Glutamatergic neuron (in vitro differentiated cells): ENCODE data around the gene AHI1. TPM values are rescaled to one million over a fixed set of nuclear protein-coding genes. Genes with fewer than 3 reads are reported as not detected.
A peak's percentile ranks its signal among the peaks of the same experiment; 100 is the strongest.

Source experiments
- DNase-seq: peaks from one replicate; pipeline ENCODE4 v3.0.0; 2022
- H3K27ac Mint-ChIP-seq: one replicate; pipeline ENCODE4 v1.8.0; 2020; ENCODE audit warnings: mild to moderate bottlenecking, mixed read lengths, inconsistent platforms; ENCODE audit not compliant: unreplicated experiment
- H3K27me3 Mint-ChIP-seq: one replicate; pipeline ENCODE4 v1.8.0; 2020; ENCODE audit warnings: mild to moderate bottlenecking, moderate library complexity, mixed read lengths, inconsistent platforms; ENCODE audit not compliant: unreplicated experiment
- H3K36me3 Mint-ChIP-seq: one replicate; pipeline ENCODE4 v1.8.0; 2020; ENCODE audit warnings: mild to moderate bottlenecking, mixed read lengths, inconsistent platforms; ENCODE audit not compliant: unreplicated experiment
- H3K4me1 Mint-ChIP-seq: one replicate; pipeline ENCODE4 v1.8.0; 2020; ENCODE audit warnings: mild to moderate bottlenecking, low read depth, mixed read lengths, inconsistent platforms; ENCODE audit not compliant: unreplicated experiment
- H3K4me3 Mint-ChIP-seq: one replicate; pipeline ENCODE4 v1.8.0; 2020; ENCODE audit warnings: mild to moderate bottlenecking, mixed read lengths, inconsistent platforms; ENCODE audit not compliant: unreplicated experiment
- H3K9me3 Mint-ChIP-seq: one replicate; pipeline ENCODE4 v1.8.0; 2020; ENCODE audit warnings: mild to moderate bottlenecking, moderate library complexity, mixed read lengths, inconsistent platforms; ENCODE audit not compliant: unreplicated experiment
- total RNA-seq: library from RNA; stranded (reverse); fragmentation: NEBNext Ultra II Directional; extraction: Animal tissue kit (Norgen Biotek cat#: 25700); gene quantifications from one replicate; pipeline ENCODE4 v1.2.1, GENCODE V29; 2021; ENCODE audit not compliant: unreplicated experiment
- TF ChIP-seq, protein P1 (sequence below): fragments of 200-600 bp; sonication (generic); IDR thresholded peaks from one replicate; pipeline ENCODE4 v1.5.0; 2021; ENCODE audit not compliant: partially characterized antibody, unreplicated experiment

The AHI1 gene
- total RNA-seq, 1 donor from 2014 or later, result 11.1 TPM

DNA sequence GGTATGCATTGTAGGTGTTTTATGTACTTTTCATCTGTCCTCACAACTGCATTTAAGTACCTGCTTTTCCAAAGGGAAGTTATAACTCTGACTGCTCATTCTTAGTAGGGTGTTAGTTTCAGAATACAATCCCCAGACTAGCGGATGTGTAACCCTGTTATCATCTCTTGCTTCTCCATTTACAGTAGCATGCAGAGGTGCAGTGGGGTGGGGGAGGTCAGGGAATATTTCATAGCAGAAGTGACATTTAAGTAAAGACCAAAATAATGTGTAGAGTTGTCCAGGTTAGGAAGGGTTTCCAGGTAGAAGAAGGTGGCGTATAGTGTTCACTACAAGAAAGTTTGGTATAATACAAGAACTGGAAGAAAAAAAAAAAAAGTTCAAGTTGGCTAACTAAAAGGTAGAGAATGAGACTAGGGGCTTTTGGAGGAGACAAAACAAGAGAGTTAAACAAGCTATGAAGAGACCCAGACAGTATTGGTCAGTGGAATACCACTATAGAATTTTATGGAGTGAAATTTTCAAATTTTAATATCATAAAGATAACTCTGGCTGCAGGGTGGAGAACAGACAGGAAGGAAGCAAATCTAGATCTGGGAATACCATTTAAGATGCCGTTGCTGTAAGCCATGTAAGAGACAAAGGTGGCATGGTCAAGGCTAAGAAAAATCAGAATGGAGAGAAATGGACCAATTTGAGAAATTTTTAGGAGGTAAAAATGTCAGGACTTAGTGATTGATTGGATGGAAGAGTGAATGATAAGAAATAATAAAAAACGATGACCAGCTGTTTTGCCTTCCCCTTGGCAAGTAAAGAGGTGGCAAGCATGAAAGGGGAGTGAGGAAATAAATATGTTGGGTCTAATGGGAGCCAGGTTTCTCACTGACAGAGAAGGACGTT is 2.2 kb upstream of the AHI1 start:
- no peak overlapping the region for H3K4me3 Mint-ChIP-seq
- TF ChIP-seq, protein P1, sequence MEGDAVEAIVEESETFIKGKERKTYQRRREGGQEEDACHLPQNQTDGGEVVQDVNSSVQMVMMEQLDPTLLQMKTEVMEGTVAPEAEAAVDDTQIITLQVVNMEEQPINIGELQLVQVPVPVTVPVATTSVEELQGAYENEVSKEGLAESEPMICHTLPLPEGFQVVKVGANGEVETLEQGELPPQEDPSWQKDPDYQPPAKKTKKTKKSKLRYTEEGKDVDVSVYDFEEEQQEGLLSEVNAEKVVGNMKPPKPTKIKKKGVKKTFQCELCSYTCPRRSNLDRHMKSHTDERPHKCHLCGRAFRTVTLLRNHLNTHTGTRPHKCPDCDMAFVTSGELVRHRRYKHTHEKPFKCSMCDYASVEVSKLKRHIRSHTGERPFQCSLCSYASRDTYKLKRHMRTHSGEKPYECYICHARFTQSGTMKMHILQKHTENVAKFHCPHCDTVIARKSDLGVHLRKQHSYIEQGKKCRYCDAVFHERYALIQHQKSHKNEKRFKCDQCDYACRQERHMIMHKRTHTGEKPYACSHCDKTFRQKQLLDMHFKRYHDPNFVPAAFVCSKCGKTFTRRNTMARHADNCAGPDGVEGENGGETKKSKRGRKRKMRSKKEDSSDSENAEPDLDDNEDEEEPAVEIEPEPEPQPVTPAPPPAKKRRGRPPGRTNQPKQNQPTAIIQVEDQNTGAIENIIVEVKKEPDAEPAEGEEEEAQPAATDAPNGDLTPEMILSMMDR, result no peak
- H3K27ac Mint-ChIP-seq, result no peak overlapping the region
- H3K27me3 Mint-ChIP-seq, result peaks cover 2% of the 10 kb centered on the region
- no peaks in the 10 kb centered on the region for H3K9me3 Mint-ChIP-seq
- no peaks in the 10 kb centered on the region for H3K4me1 Mint-ChIP-seq
- DNase-seq, result no peak
- no peaks in the 10 kb centered on the region for H3K36me3 Mint-ChIP-seq

DNA sequence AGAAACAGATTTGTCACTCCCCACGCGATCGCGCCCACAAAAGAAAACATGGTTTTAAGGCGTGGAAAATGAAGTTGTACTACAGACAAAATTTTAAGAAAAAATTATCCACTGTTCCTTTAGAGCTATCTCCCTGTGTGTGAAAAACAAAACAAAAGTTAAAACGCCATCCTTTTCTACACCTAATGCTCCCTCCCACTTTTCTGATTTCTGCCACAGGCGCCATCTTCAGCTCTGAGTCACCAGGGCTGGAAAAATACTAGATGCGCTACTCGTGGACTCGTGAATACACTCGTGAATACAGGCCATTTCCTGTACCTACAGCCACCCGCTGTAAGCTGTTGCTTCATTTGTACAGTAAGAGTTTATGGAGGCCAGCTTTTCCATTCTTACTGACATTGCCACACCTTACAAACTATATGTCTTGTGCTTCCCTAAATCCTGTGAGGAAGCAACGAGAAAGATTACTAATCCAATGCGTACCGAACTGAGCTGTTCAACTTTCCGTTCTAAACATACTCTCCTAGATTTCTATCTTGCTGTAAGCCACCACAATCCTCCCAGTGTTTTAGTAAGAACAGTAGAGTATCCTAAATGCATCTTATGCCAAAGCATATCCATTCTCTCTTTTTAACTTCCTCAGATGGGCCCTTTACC is 773 bp upstream of the AHI1 start:
- Mint-ChIP-seq H3K9me3 (no peaks in the 10 kb centered on the region), H3K4me1 (no peaks in the 10 kb centered on the region), H3K27ac (no peak overlapping the region), H3K27me3 (peaks cover 3% of the 10 kb centered on the region), H3K36me3 (no peaks in the 10 kb centered on the region), H3K4me3 (no peak overlapping the region)
- TF ChIP-seq, protein P1, result no peak
- no peak for DNase-seq

DNA sequence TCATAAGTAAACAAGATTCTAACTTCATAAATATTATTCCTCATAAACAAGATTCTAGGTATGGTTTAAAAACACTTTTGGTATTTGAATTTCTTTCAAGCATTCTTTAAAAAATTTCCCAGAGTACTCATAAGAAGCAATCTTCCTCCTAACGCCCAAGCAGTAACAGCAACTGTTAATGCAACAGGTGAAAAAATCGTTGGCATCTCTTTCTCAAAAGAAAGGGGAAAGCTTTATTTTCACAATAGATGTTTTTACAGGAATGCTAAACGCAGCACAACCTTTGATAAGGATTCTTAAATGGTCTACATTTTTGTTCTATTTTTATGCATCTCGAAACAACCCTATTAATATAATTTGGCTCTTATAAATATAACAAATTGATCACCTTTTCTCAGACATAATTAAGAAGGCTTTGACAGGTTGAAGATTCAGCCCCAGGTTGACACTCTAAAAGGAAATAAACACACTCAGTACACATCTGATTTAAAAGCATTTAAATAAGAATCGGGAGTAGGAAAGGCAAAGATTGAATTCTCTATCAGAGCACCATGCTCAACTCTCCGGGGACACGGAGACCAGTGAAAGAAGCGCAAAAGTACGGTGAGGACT is 634 bp downstream of the AHI1 start:
- no peak for DNase-seq
- Mint-ChIP-seq H3K9me3 (no peaks in the 10 kb centered on the region), H3K4me1 (no peaks in the 10 kb centered on the region), H3K27ac (peak overlapping the region; percentile 82), H3K27me3 (peaks cover 3% of the 10 kb centered on the region), H3K36me3 (no peaks in the 10 kb centered on the region), H3K4me3 (no peak overlapping the region)
- TF ChIP-seq, protein P1, result no peak

DNA sequence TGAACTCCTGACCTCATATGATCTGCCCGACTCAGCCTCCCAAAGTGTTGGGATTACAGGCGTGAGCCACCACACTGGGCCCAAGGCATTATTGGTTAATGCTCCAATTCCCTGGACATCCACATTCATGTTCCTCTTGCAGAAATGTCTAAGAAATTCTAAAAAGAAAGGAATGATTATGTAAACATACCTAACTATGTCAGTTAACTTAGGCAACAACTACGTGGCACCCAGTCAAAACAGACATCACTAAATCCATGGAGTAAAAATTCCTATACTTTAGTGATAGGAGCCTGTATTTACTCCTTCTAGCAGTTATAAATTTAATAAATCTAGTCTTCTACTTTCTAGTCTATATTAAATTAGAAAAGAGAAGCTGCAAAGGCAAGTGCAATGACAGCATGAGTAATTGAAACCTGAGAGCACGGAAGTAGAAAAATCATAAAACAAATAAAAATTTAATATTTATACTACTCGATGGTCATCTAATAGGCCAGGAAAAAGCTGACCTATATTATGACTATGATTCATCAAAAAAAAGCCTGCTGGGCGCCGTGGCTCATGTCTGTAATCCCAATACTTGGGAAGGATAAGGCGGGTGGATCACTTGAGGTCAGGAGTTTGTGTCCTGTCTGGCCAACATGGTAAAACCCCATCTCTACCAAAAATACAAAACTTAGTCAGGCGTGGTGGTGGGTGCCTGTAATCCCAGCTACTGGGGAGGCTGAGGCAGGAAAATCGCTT is 4.2 kb downstream of the AHI1 start:
- no peak for DNase-seq
- Mint-ChIP-seq H3K4me1 (no peaks in the 10 kb centered on the region), H3K9me3 (no peaks in the 10 kb centered on the region), H3K27me3 (peaks cover 3% of the 10 kb centered on the region), H3K36me3 (no peaks in the 10 kb centered on the region), H3K27ac (no peak overlapping the region), H3K4me3 (no peak overlapping the region)
- TF ChIP-seq, protein P1, result no peak
